ENCODE measurements around the gene DBN1. TPM values are rescaled to one million over a fixed set of nuclear protein-coding genes. Genes with fewer than 3 reads are reported as not detected.

The DBN1 gene
- total and polyA plus RNA-seq, 12 donors = 5.1 to 47.1 (median 12.6) TPM

- no peaks in the 10 kb centered on the region for H3K27me3 ChIP-seq
- TF ChIP-seq CTCF (IDR thresholded peaks at IDR 0.05) (no peak), POLR2A (IDR thresholded peaks at IDR 0.05) (no peak)
- H3K36me3 ChIP-seq (replicated peaks in 1 of 2) = no peaks in the 10 kb centered on the region
- H3K4me1 ChIP-seq (replicated peaks in 1 of 2) = peaks cover 29 to 41% of the 10 kb centered on the region in 2 donors
- H3K27ac ChIP-seq = peak overlapping the region in 2 of 5 donors; percentile 50 to 57
- intact Hi-C loops (cut with DNase I) = no loop called here
- DNase-seq = peak in 4 of 7 donors; percentile 53 to 61 (median 57)
- H3K4me3 ChIP-seq = peak overlapping the region in 2 of 4 donors; percentile 58 to 65
- WGBS, 4 donors = 7 to 10% (median 8%) methylated on average over 32 to 48 of the region's 48 CpGs
- H3K9me3 ChIP-seq (replicated peaks in 1 of 3) = no peaks in the 10 kb centered on the region
Measured at GRCh38 chr5:177498013-177498787, 24.8 kb upstream of the DBN1 start.

GRCh38 chr5:177497292-177498012 lies 24.0 kb upstream of the DBN1 start, which contains the start of gene PDLIM7:
Gene PDLIM7, minus strand, starts transcription at chr5:177497604. Its CDS starts 1,092 bp downstream, at chr5:177496512.
- intact Hi-C loops (cut with DNase I) = no loop called here
- DNase-seq = peak; percentile 92 to 97 (median 96)
- Histone ChIP-seq H3K4me1 (replicated peaks in 1 of 2) (peaks cover 29 to 41% of the 10 kb centered on the region in 2 donors), H3K9me3 (replicated peaks in 1 of 3) (no peaks in the 10 kb centered on the region), H3K4me3 (peak within 1 kb of the TSS in 3 of 4 donors; percentile 21 to 65 (median 58)), H3K27me3 (no peaks in the 10 kb centered on the region), H3K27ac (peak within 1 kb of the TSS in 4 of 5 donors; percentile 66 to 89 (median 74)), H3K36me3 (replicated peaks in 1 of 2) (peaks cover 0 to 2% of the 10 kb centered on the region in 2 donors)
- TF ChIP-seq POLR2A (IDR thresholded peaks at IDR 0.05) (peak; percentile 91 to 94), CTCF (IDR thresholded peaks at IDR 0.05) (peak in 2 of 6 experiments; percentile 3 to 18)
- 0 to 2% (median 1%) methylated on average over 9 to 73 of the region's 73 CpGs for WGBS, 4 donors

- H3K27me3 ChIP-seq = no peaks in the 10 kb centered on the region
- peaks cover 29 to 41% of the 10 kb centered on the region in 2 donors for H3K4me1 ChIP-seq (replicated peaks in 1 of 2)
- TF ChIP-seq CTCF (IDR thresholded peaks at IDR 0.05) = no peak
- peak in 1 of 2 donors; percentile 9 for TF ChIP-seq POLR2A (IDR thresholded peaks at IDR 0.05)
- peak; percentile 59 to 81 (median 67) for DNase-seq
- H3K9me3 ChIP-seq (replicated peaks in 1 of 3) = no peaks in the 10 kb centered on the region
- peaks cover 0 to 8% of the 10 kb centered on the region in 2 donors for H3K36me3 ChIP-seq (replicated peaks in 1 of 2)
- peak overlapping the region in 3 of 4 donors; percentile 21 to 65 (median 58) for H3K4me3 ChIP-seq
- intact Hi-C loops (cut with DNase I) = no loop called here
- WGBS, 4 donors = 0 to 4% (median 2%) methylated on average over 9 to 29 of the region's 29 CpGs
- H3K27ac ChIP-seq = peak overlapping the region in 4 of 5 donors; percentile 66 to 89 (median 74)
Measured at GRCh38 chr5:177496727-177497291, 23.4 kb upstream of the DBN1 start.

Data from adrenal gland (tissue), 12 donors.